Lung (tissue), 12 donors: Measurements from ENCODE around the gene PCDHA10. TPM values are rescaled to one million over a fixed set of nuclear protein-coding genes. Genes with fewer than 3 reads are reported as not detected.
"Not testable (repeated sequence)": the region's sequence is repeated elsewhere in the genome, so short reads cannot be mapped to it uniquely, and the experiment has no call there.

Experiments
- ATAC-seq: fragments of 200-7000 bp; cut with Tn5 transposase; one replicate; pipeline ENCODE4 v1.9.1; 2020; ENCODE audit warnings: moderate number of reproducible peaks; ENCODE audit not compliant: insufficient read depth, low FRiP score
- DNase-seq, 3 donors: peaks; one replicate each; pipeline ENCODE4 v3.0.0-alpha.2; 2013 to 2017
- H3K27ac ChIP-seq, 2 donors: one replicate each; pipeline ENCODE4 v1.5.1; 2013; ENCODE audit warnings: mild to moderate bottlenecking in 2 of 2, moderate library complexity in 2 of 2, control low read depth in 1 of 2, inconsistent platforms in 1 of 2, low read depth in 1 of 2, low read length in 1 of 2
- H3K27me3 ChIP-seq, 3 donors: one replicate each; pipeline ENCODE4 v1.5.1; 2013; ENCODE audit warnings: low read length in 2 of 3; ENCODE audit not compliant: control insufficient read depth in 3 of 3, insufficient read depth in 3 of 3
- H3K36me3 ChIP-seq, 4 donors: one replicate each; pipeline ENCODE4 v1.5.1; 2013; ENCODE audit warnings: low read length in 4 of 4, mild to moderate bottlenecking in 1 of 4, moderate library complexity in 1 of 4; ENCODE audit not compliant: control insufficient read depth in 4 of 4, insufficient read depth in 4 of 4
- H3K4me1 ChIP-seq, 5 donors: one replicate each; pipeline ENCODE4 v1.5.1; 2013; ENCODE audit warnings: low read length in 5 of 5, mild to moderate bottlenecking in 2 of 5, moderate library complexity in 1 of 5; ENCODE audit not compliant: control insufficient read depth in 5 of 5, insufficient read depth in 5 of 5
- H3K4me3 ChIP-seq: one replicate; pipeline ENCODE4 v1.5.1; 2013; ENCODE audit warnings: mild to moderate bottlenecking, control low read depth, moderate library complexity
- H3K9ac ChIP-seq, 2 donors: one replicate each; pipeline ENCODE4 v1.5.1; 2013; ENCODE audit warnings: low read length in 2 of 2, control low read depth in 1 of 2; ENCODE audit not compliant: insufficient read depth in 1 of 2
- H3K9me3 ChIP-seq, 4 donors: one replicate each; pipeline ENCODE4 v1.5.1; 2013; ENCODE audit warnings: low read length in 3 of 4, mild to moderate bottlenecking in 1 of 4, moderate library complexity in 1 of 4; ENCODE audit not compliant: control insufficient read depth in 4 of 4, insufficient read depth in 3 of 4
- CTCF ChIP-seq: IDR thresholded peaks from 2 replicates; pipeline ENCODE4 v1.5.1; 2012; ENCODE audit warnings: mild to moderate bottlenecking; ENCODE audit errors: control extremely low read depth, extremely low read depth
- WGBS, 2 donors: extraction: QIAGEN DNeasy Blood & Tissue Kit; methylation state at CpG; one replicate each; pipeline ENCODE4 v1.1.7; 2013; 5-methylcytosine and 5-hydroxymethylcytosine counted together
- polyA plus RNA-seq, 2 donors: library from polyadenylated mRNA; stranded (reverse); fragments of 200-250 nt; gene quantifications; one replicate each; pipeline ENCODE4 v1.2.1, GENCODE V29; 2013
- total RNA-seq, 2 donors: library from RNA; depleted of rRNA in 1 of 2; stranded (reverse); fragments of >200 nt in 1 of 2; gene quantifications; one replicate each; pipeline ENCODE4 v1.2.1, GENCODE V29; 2014 to 2021
- donor health status: control.
- donor health status: control.
- donor health status: Bipolar disorder and iron deficiency.
- donor health status: healthy.
- donor health status: DM: yes; HTN: yes; CAD: no.

Gene PCDHA10
- total and polyA plus RNA-seq, 4 donors = 0.02 to 1.6 (median 0.30) TPM

- Histone ChIP-seq H3K36me3 (no peaks in the 10 kb centered on the region), H3K9me3 (peaks cover 0 to 22% (median 4%) of the 10 kb centered on the region in 4 donors), H3K4me3 (no peak overlapping the region), H3K9ac (no peak overlapping the region), H3K27ac (no peak overlapping the region), H3K4me1 (no peaks in the 10 kb centered on the region), H3K27me3 (no peaks in the 10 kb centered on the region)
- no peak for TF ChIP-seq CTCF
- no peak for ATAC-seq
- 64 to 67% methylated on average over 42 to 43 of the region's 43 CpGs for WGBS, 2 donors
- DNase-seq = no peak
Observed at GRCh38 chr5:140808889-140809291, 46.8 kb upstream of the PCDHA10 start.

GRCh38 chr5:140821375-140822280 lies 34.1 kb upstream of the PCDHA10 start, which contains the start of gene PCDHA5:
Gene PCDHA5, plus strand, starts transcription at chr5:140821613.
- 25 to 37% methylated on average over 39 of the region's 39 CpGs for WGBS, 2 donors
- Histone ChIP-seq H3K9ac (no peak within 1 kb of the TSS), H3K9me3 (peaks cover 0 to 21% (median 0%) of the 10 kb centered on the region in 4 donors), H3K27me3 (no peaks in the 10 kb centered on the region), H3K4me3 (no peak within 1 kb of the TSS), H3K27ac (no peak within 1 kb of the TSS), H3K36me3 (no peaks in the 10 kb centered on the region), H3K4me1 (no peaks in the 10 kb centered on the region)
- peak in 1 of 3 donors; percentile 10 for DNase-seq
- no peak for ATAC-seq
- no peak for TF ChIP-seq CTCF

- no peaks in the 10 kb centered on the region for H3K27me3 ChIP-seq
- ATAC-seq (no peak), DNase-seq (no peak)
- no peak overlapping the region for H3K9ac ChIP-seq
- no peak overlapping the region for H3K4me3 ChIP-seq
- TF ChIP-seq CTCF = no peak
- H3K36me3 ChIP-seq = no peaks in the 10 kb centered on the region
- WGBS, 2 donors = 25 to 27% methylated on average over 6 of the region's 6 CpGs
- H3K9me3 ChIP-seq = peaks cover 0 to 19% (median 0%) of the 10 kb centered on the region in 4 donors
- H3K27ac ChIP-seq = no peak overlapping the region
- H3K4me1 ChIP-seq = no peaks in the 10 kb centered on the region
Observed at GRCh38 chr5:140822281-140822629, 33.4 kb upstream of the PCDHA10 start.

GRCh38 chr5:140822969-140823368 lies 32.7 kb upstream of the PCDHA10 start:
- not testable (repeated sequence) for ATAC-seq, DNase-seq, H3K36me3 ChIP-seq, H3K9ac ChIP-seq, H3K27me3 ChIP-seq, H3K27ac ChIP-seq, H3K4me1 ChIP-seq, H3K4me3 ChIP-seq
- 50 to 58% methylated on average over 48 of the region's 48 CpGs for WGBS, 2 donors
- peaks cover 0 to 20% (median under 1%) of the 10 kb centered on the region in 4 donors for H3K9me3 ChIP-seq
